SK-N-MC (cell line): ENCODE results near the gene HEPHL1.

ENCODE experiments used
- EZH2 ChIP-seq: fragments of 200-600 bp; sonication (generic); IDR thresholded peaks from one replicate; pipeline ENCODE4 v1.6.1; 2017; ENCODE audit warnings: antibody characterized with exemption
- POLR2AphosphoS5 ChIP-seq: IDR thresholded peaks from 2 replicates; pipeline ENCODE4 v1.6.1; 2012; ENCODE audit warnings: mild to moderate bottlenecking, low read depth, low read length, borderline replicate concordance

- TF ChIP-seq POLR2AphosphoS5: no peak
- TF ChIP-seq EZH2: no peak
Measured at GRCh38 chr11:94077552-94078293, 56.6 kb downstream of the HEPHL1 start.
